ENCODE measurements around the gene CDKAL1.

- TF ChIP-seq ZNF274 (IDR thresholded peaks at IDR 0.05; ENCODE audit: low read depth, low read length), result no peak
- TF ChIP-seq YY1 (IDR thresholded peaks at IDR 0.05; ENCODE audit: insufficient read depth, insufficient read length), result no peak
Observed at GRCh38 chr6:20905377-20905776, 371.1 kb downstream of the CDKAL1 start.
